Breast epithelium (tissue), 4 donors: ENCODE measurements around the gene PLAC8L1. TPM values are rescaled to one million over a fixed set of nuclear protein-coding genes. Genes with fewer than 3 reads are reported as not detected.
A peak's percentile ranks its signal among the peaks of the same experiment; 100 is the strongest.

Experiments used
- DNase-seq, 2 donors: peaks; one replicate each; pipeline ENCODE4 v3.0.0-alpha.2; 2019; ENCODE audit warnings: low spot score in 2 of 2
- H3K27ac ChIP-seq, 2 donors: fragments of 200-600 bp; sonication (generic) in 1 of 2; one replicate each; pipeline ENCODE4 v1.5.1; 2016 to 2019; ENCODE audit warnings: mild to moderate bottlenecking in 1 of 2
- H3K27me3 ChIP-seq, 2 donors: fragments of 200-600 bp; sonication (generic) in 1 of 2; one replicate each; pipeline versions ENCODE4 v1.5.1 to v1.6.0; 2017 to 2019; ENCODE audit warnings: control low read depth in 1 of 2, mild to moderate bottlenecking in 1 of 2
- H3K36me3 ChIP-seq: fragments of 200-600 bp; one replicate; pipeline ENCODE4 v1.5.1; 2019
- H3K4me1 ChIP-seq, 2 donors: fragments of 200-600 bp; sonication (generic); one replicate each; pipeline ENCODE4 v1.5.1; 2016 to 2019; ENCODE audit warnings: control low read depth in 1 of 2
- H3K4me3 ChIP-seq, 3 donors: fragments of 200-600 bp; sonication (generic); 1 replicate in 2 of 3; 2 replicates in 1 of 3; pipeline ENCODE4 v1.5.1; 2016 to 2019; ENCODE audit warnings: mild to moderate bottlenecking in 3 of 3, moderate library complexity in 2 of 3
- H3K9me3 ChIP-seq, 2 donors: fragments of 200-600 bp; sonication (generic) in 1 of 2; one replicate each; pipeline ENCODE4 v1.5.1; 2016 to 2019; ENCODE audit warnings: control low read depth in 1 of 2
- POLR2A ChIP-seq: fragments of 450-650 bp; IDR thresholded peaks from one replicate; pipeline ENCODE4 v1.6.1; 2016; ENCODE audit warnings: antibody characterized with exemption, mild to moderate bottlenecking, moderate library complexity
- POLR2AphosphoS5 ChIP-seq, 3 donors: sonication (generic); formaldehyde crosslinking; IDR thresholded peaks; one replicate each; pipeline ENCODE4 v1.6.1; 2017; ENCODE audit warnings: antibody characterized with exemption in 3 of 3
- intact Hi-C: fragments of 100-400 bp; cut with DNase I; formaldehyde crosslinking; loops from one replicate; pipeline ENCODE4 v1.15.1; 2023; ENCODE audit warnings: low total_unique reads
- total RNA-seq, 3 donors: library from RNA; depleted of rRNA; stranded (reverse); fragments of >200 nt; gene quantifications; one replicate each; pipeline ENCODE4 v1.1.0, GENCODE V29; 2016
- TF ChIP-seq, protein P1 (sequence below), 3 donors: fragments of 450-650 bp; IDR thresholded peaks; one replicate each; pipeline ENCODE4 v1.5.1; 2016 to 2017; ENCODE audit warnings: antibody characterized with exemption in 3 of 3, mild to moderate bottlenecking in 3 of 3, moderate library complexity in 3 of 3

Gene PLAC8L1, protein sequence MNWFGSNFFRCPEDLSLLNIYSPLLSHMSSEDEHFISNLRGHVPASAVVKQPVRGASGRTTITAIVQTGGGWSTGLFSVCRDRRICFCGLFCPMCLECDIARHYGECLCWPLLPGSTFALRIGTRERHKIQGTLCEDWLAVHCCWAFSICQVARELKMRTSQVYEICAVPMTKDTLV
- total RNA-seq: not detected

DNA sequence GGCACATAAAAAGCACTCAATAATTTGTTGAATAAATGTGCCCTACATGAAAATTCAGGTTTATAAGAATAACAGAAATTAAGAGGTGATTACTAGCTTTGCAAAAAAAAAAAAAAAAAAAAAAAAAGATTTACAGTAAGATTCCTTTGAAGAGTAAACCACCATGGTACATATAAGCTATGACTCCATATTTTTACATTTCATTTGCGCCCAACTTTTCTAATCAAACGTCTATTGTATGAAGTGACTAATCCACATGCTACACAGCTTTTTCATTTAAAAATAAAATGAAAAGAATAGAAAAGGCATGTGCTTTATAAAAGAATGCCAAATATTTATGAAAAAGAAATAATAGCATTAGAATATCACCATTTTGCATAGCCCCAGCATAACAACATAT, at the start of gene PLAC8L1:
PLAC8L1 (minus strand) TSS at position 101 of the 400 bp plus-strand sequence. CDS start 1,266 bp downstream, outside the sequence.
- H3K9me3 ChIP-seq: no peaks in the 10 kb centered on the region
- DNase-seq: no peak
- no peak for TF ChIP-seq POLR2A
- TF ChIP-seq, protein P1, sequence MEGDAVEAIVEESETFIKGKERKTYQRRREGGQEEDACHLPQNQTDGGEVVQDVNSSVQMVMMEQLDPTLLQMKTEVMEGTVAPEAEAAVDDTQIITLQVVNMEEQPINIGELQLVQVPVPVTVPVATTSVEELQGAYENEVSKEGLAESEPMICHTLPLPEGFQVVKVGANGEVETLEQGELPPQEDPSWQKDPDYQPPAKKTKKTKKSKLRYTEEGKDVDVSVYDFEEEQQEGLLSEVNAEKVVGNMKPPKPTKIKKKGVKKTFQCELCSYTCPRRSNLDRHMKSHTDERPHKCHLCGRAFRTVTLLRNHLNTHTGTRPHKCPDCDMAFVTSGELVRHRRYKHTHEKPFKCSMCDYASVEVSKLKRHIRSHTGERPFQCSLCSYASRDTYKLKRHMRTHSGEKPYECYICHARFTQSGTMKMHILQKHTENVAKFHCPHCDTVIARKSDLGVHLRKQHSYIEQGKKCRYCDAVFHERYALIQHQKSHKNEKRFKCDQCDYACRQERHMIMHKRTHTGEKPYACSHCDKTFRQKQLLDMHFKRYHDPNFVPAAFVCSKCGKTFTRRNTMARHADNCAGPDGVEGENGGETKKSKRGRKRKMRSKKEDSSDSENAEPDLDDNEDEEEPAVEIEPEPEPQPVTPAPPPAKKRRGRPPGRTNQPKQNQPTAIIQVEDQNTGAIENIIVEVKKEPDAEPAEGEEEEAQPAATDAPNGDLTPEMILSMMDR (IDR thresholded peaks at IDR 0.05): no peak
- no peak for TF ChIP-seq POLR2AphosphoS5 (IDR thresholded peaks at IDR 0.05)
- intact Hi-C loops: no loop called here
- H3K4me1 ChIP-seq: no peaks in the 10 kb centered on the region
- H3K4me3 ChIP-seq: no peak within 1 kb of the TSS
- H3K27me3 ChIP-seq: no peaks in the 10 kb centered on the region
- no peaks in the 10 kb centered on the region for H3K36me3 ChIP-seq
- H3K27ac ChIP-seq: no peak within 1 kb of the TSS

DNA sequence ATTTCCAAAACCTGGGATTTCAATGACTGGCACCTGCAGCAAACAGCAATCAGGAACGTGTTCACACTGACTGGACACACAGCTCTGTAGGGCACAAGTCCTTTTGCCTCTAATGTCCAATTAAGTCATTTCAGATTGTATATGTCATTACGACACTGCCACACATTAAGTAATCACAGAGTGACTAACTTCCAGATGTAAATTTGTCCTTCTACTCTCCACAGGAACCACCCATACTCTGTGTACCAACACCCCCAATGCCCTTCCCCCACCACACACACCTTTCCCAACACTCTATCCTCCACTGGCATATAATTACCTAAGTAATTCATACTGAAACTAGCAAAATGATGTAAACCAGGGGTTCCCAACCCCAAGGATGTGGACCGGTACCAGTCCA, 46.6 kb upstream of the PLAC8L1 start:
- intact Hi-C loops: loop anchor here (5.0 kb wide), 1 partner anchor 120 kb away; no protein-coding TSS in a partner anchor
- Histone ChIP-seq H3K4me3 (no peak overlapping the region), H3K27me3 (no peaks in the 10 kb centered on the region), H3K9me3 (no peaks in the 10 kb centered on the region), H3K4me1 (no peaks in the 10 kb centered on the region), H3K27ac (no peak overlapping the region), H3K36me3 (peaks cover 21% of the 10 kb centered on the region)
- TF ChIP-seq, protein P1 (IDR thresholded peaks at IDR 0.05): no peak
- no peak for TF ChIP-seq POLR2A
- TF ChIP-seq POLR2AphosphoS5 (IDR thresholded peaks at IDR 0.05): no peak
- no peak for DNase-seq

DNA sequence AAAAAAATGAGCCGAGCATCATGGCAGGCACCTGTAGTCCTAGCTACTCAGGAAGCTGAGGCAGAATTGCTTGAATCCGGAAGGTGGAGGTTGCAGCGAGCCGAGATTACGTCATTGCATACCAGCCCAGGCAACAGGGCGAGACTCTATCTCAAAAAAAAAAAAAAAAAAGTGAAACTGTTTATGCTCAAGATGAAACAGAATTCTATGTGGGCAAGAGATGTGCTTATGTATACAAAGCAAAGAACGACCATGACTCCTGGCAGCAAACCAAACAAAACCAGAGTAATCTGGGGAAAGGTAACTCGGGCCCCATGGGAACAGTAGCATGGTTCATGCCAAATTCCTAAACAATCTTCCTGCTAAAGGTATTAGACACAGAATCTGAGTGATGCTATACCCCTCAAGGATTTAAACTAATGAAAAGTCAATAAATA, 32.6 kb upstream of the PLAC8L1 start:
- peak in 1 of 2 donors; percentile 29 for DNase-seq

DNA sequence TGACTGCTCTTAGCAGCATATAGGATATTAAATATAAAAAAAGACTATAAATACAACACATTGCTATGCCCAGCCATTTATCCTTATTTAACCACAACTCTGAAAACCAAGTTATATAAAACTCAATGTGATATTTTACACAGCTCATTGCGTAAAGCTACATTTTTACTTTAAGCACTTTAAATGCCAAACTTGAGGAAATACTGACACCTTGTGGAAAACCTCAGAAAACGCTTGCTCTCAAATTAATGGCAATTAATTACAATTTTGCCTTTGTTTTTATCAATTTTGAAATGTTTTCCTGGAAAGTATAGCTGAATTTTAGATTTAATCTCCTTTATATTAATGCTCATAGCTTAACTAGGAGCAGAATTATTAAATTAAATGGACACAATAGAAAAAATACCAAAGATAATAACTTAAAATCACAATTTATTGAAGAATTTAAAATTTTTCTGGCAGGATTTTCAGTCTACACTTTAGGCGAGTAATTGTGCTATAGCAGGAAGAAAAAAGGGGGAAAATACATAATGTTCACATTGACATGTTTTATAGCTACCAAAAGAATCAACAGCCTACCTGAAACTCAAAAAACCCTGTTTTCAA, 25.2 kb upstream of the PLAC8L1 start:
- H3K27ac ChIP-seq: no peak overlapping the region
- no peaks in the 10 kb centered on the region for H3K27me3 ChIP-seq
- H3K9me3 ChIP-seq: no peaks in the 10 kb centered on the region
- DNase-seq: no peak
- H3K4me1 ChIP-seq: no peaks in the 10 kb centered on the region
- intact Hi-C loops: no loop called here
- peaks cover 8% of the 10 kb centered on the region for H3K36me3 ChIP-seq
- no peak overlapping the region for H3K4me3 ChIP-seq
- TF ChIP-seq POLR2AphosphoS5 (IDR thresholded peaks at IDR 0.05): no peak
- TF ChIP-seq, protein P1 (IDR thresholded peaks at IDR 0.05): peak in 2 of 3 donors; percentile 28 to 48

More for the DNA sequence above, 32.6 kb upstream of the PLAC8L1 start:
- Histone ChIP-seq H3K4me1 (no peaks in the 10 kb centered on the region), H3K9me3 (no peaks in the 10 kb centered on the region), H3K27me3 (no peaks in the 10 kb centered on the region), H3K4me3 (no peak overlapping the region), H3K36me3 (peaks cover 3% of the 10 kb centered on the region), H3K27ac (peak overlapping the region; percentile 14 to 33)
- TF ChIP-seq, protein P1 (IDR thresholded peaks at IDR 0.05): no peak
- no peak for TF ChIP-seq POLR2A
- TF ChIP-seq POLR2AphosphoS5 (IDR thresholded peaks at IDR 0.05): no peak
- intact Hi-C loops: no loop called here

DNA sequence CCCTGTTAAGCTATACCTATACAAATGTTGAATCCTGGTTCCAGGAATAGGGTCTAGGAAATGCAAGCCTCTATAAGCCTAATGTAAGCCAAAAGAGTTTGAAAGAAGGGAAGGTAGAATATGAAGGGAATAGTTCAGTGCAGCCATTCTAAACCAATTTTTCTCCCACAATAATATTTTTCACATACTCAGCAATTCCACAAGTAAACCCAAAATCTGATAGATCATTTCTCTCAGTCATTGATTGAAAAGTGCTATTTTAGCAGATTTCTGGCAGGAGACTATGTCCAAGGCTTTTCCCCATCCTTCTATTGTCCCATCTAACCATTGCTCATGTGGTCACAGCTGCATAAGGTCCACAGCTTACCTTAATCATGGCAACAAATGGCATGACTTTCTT, 20.7 kb upstream of the PLAC8L1 start:
- DNase-seq: no peak
- intact Hi-C loops: no loop called here
- TF ChIP-seq, protein P1 (IDR thresholded peaks at IDR 0.05): no peak
- TF ChIP-seq POLR2AphosphoS5 (IDR thresholded peaks at IDR 0.05) (no peak), POLR2A (no peak)
- Histone ChIP-seq H3K27me3 (no peaks in the 10 kb centered on the region), H3K27ac (no peak overlapping the region), H3K4me3 (no peak overlapping the region), H3K9me3 (no peaks in the 10 kb centered on the region), H3K36me3 (peaks cover 13% of the 10 kb centered on the region), H3K4me1 (no peaks in the 10 kb centered on the region)
